Neural progenitor cell (in vitro differentiated cells): ENCODE results near the gene PRR16. TPM values are rescaled to one million over a fixed set of nuclear protein-coding genes. Genes with fewer than 3 reads are reported as not detected.

Experiments
- DNase-seq: peaks from one replicate; pipeline ENCODE4 v3.0.0-alpha.2; 2016; ENCODE audit warnings: low spot score
- H2AFZ ChIP-seq: fragments of 200-600 bp; sonication (generic); replicated peaks from 2 replicates; pipeline ENCODE4 v1.6.1; 2016; ENCODE audit warnings: antibody characterized with exemption
- H3F3A ChIP-seq: fragments of 200-600 bp; sonication (generic); 2 replicates; pipeline ENCODE4 v1.6.1; 2016; ENCODE audit warnings: antibody characterized with exemption, low read depth
- H3K27ac ChIP-seq: fragments of 200-600 bp; sonication (generic); 2 replicates; pipeline ENCODE4 v1.5.1; 2016; ENCODE audit warnings: mild to moderate bottlenecking
- H3K27me3 ChIP-seq: fragments of 200-600 bp; sonication (generic); 2 replicates; pipeline ENCODE4 v1.6.1; 2016; ENCODE audit warnings: mild to moderate bottlenecking, moderate library complexity
- H3K36me3 ChIP-seq: fragments of 200-600 bp; sonication (generic); 2 replicates; pipeline ENCODE4 v1.5.1; 2016
- H3K4me1 ChIP-seq: fragments of 200-600 bp; sonication (generic); 2 replicates; pipeline ENCODE4 v1.6.1; 2016; ENCODE audit warnings: mixed run types
- H3K4me2 ChIP-seq: fragments of 200-600 bp; sonication (generic); 2 replicates; pipeline ENCODE4 v1.6.1; 2016
- H3K4me3 ChIP-seq: fragments of 200-600 bp; sonication (generic); 2 replicates; pipeline ENCODE4 v1.5.1; 2016
- H3K79me2 ChIP-seq: fragments of 200-600 bp; sonication (generic); 2 replicates; pipeline ENCODE4 v1.6.1; 2016; ENCODE audit warnings: low read depth
- H3K9ac ChIP-seq: fragments of 200-600 bp; sonication (generic); 2 replicates; pipeline ENCODE4 v1.6.1; 2016
- H3K9me3 ChIP-seq: fragments of 200-600 bp; sonication (generic); 2 replicates; pipeline ENCODE4 v1.5.1; 2016; ENCODE audit warnings: low read depth
- H4K20me1 ChIP-seq: fragments of 200-600 bp; sonication (generic); 2 replicates; pipeline ENCODE4 v1.6.1; 2016; ENCODE audit warnings: low read depth
- H3K27ac Mint-ChIP-seq: 3 replicates; pipeline ENCODE4 v1.8.0; 2021; ENCODE audit warnings: mixed read lengths
- H3K27me3 Mint-ChIP-seq: 2 replicates; pipeline ENCODE4 v1.8.0; 2022; ENCODE audit warnings: low read depth, mild to moderate bottlenecking, inconsistent platforms, moderate library complexity, mixed read lengths; ENCODE audit not compliant: insufficient read depth
- H3K36me3 Mint-ChIP-seq: 3 replicates; pipeline ENCODE4 v1.8.0; 2021; ENCODE audit warnings: mixed read lengths
- H3K4me1 Mint-ChIP-seq: 3 replicates; pipeline ENCODE4 v1.8.0; 2021; ENCODE audit warnings: mixed read lengths
- H3K4me3 Mint-ChIP-seq: 3 replicates; pipeline ENCODE4 v1.8.0; 2021; ENCODE audit warnings: mild to moderate bottlenecking, moderate library complexity, mixed read lengths
- H3K9me3 Mint-ChIP-seq: 3 replicates; pipeline ENCODE4 v1.8.0; 2020; ENCODE audit warnings: mixed read lengths
- EZH2 ChIP-seq: fragments of 200-600 bp; sonication (generic); IDR thresholded peaks from 2 replicates; pipeline ENCODE4 v1.6.1; 2017; ENCODE audit warnings: antibody characterized with exemption, mild to moderate bottlenecking, moderate library complexity
- EZH2phosphoT487 ChIP-seq: fragments of 200-600 bp; sonication (generic); IDR thresholded peaks from 2 replicates; pipeline ENCODE4 v1.6.1; 2017; ENCODE audit warnings: antibody characterized with exemption
- total RNA-seq: library from RNA; depleted of rRNA; stranded (reverse); fragments of >200 nt; gene quantifications from 2 replicates; pipeline ENCODE4 v1.2.3, GENCODE V29; 2015; ENCODE audit warnings: low replicate concordance
- TF ChIP-seq, protein P1 (sequence below): fragments of 200-600 bp; sonication (generic); IDR thresholded peaks from 2 replicates; pipeline ENCODE4 v1.5.1; 2017; ENCODE audit warnings: antibody characterized with exemption, mild to moderate bottlenecking

Gene PRR16
- total RNA-seq, 1 donor from 2014 or later = not detected

DNA sequence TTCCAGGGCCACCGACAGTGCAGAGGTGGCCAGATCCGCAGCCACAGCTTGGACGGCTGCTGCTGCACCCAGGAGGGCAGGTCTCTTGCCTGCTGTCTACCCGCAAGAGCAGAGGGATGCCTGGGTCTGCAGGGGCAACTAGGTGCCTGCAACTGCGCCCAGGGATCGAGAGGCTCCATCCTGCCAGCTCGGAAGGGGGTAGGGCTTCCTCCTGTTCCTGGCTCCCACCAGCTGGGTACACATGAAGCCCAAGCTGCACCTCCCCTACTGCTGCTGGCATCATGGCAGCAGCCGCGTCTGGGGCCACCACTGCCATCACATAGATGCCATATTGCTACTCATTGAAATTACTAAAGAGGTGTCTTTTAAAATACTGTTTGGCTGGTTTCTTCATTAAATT, 12.7 kb upstream of the PRR16 start:
- no peak overlapping the region for H3K4me3 Mint-ChIP-seq

GRCh38 chr5:120452471-120452870, 11.6 kb upstream of the PRR16 start:
- TF ChIP-seq EZH2 = no peak
- no peak for TF ChIP-seq EZH2phosphoT487
- TF ChIP-seq, protein P1, sequence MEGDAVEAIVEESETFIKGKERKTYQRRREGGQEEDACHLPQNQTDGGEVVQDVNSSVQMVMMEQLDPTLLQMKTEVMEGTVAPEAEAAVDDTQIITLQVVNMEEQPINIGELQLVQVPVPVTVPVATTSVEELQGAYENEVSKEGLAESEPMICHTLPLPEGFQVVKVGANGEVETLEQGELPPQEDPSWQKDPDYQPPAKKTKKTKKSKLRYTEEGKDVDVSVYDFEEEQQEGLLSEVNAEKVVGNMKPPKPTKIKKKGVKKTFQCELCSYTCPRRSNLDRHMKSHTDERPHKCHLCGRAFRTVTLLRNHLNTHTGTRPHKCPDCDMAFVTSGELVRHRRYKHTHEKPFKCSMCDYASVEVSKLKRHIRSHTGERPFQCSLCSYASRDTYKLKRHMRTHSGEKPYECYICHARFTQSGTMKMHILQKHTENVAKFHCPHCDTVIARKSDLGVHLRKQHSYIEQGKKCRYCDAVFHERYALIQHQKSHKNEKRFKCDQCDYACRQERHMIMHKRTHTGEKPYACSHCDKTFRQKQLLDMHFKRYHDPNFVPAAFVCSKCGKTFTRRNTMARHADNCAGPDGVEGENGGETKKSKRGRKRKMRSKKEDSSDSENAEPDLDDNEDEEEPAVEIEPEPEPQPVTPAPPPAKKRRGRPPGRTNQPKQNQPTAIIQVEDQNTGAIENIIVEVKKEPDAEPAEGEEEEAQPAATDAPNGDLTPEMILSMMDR = no peak

More for the DNA sequence above, 12.7 kb upstream of the PRR16 start:
- Histone ChIP-seq H3K4me2 (no peak overlapping the region), H3K79me2 (no peaks in the 10 kb centered on the region), H3K4me3 (no peak overlapping the region), H3K27me3 (no peaks in the 10 kb centered on the region), H3K9ac (no peak overlapping the region), H3K9me3 (no peaks in the 10 kb centered on the region), H3K4me1 (peaks cover 10% of the 10 kb centered on the region), H4K20me1 (no peaks in the 10 kb centered on the region), H2AFZ (no peak overlapping the region), H3F3A (no peaks in the 10 kb centered on the region), H3K36me3 (no peaks in the 10 kb centered on the region), H3K27ac (no peak overlapping the region)
- no peaks in the 10 kb centered on the region for H3K36me3 Mint-ChIP-seq
- no peaks in the 10 kb centered on the region for H3K9me3 Mint-ChIP-seq
- H3K4me1 Mint-ChIP-seq = peaks cover 22% of the 10 kb centered on the region
- DNase-seq = no peak
- no peaks in the 10 kb centered on the region for H3K27me3 Mint-ChIP-seq
- H3K27ac Mint-ChIP-seq = no peak overlapping the region
- TF ChIP-seq EZH2 = no peak
- TF ChIP-seq, protein P1 = no peak
- TF ChIP-seq EZH2phosphoT487 = no peak

GRCh38 chr5:120454094-120454798, 9.9 kb upstream of the PRR16 start:
- Histone ChIP-seq H3K9me3 (no peaks in the 10 kb centered on the region), H4K20me1 (no peaks in the 10 kb centered on the region), H3K36me3 (no peaks in the 10 kb centered on the region), H3K9ac (no peak overlapping the region), H3K27me3 (no peaks in the 10 kb centered on the region), H3K27ac (no peak overlapping the region), H3K79me2 (no peaks in the 10 kb centered on the region), H3K4me3 (no peak overlapping the region), H3K4me1 (peaks cover 4% of the 10 kb centered on the region), H2AFZ (no peak overlapping the region), H3K4me2 (no peak overlapping the region), H3F3A (no peaks in the 10 kb centered on the region)
- no peak overlapping the region for H3K27ac Mint-ChIP-seq
- no peaks in the 10 kb centered on the region for H3K27me3 Mint-ChIP-seq
- DNase-seq = peak; percentile 42
- peaks cover 2% of the 10 kb centered on the region for H3K9me3 Mint-ChIP-seq
- TF ChIP-seq, protein P1 = no peak
- no peak overlapping the region for H3K4me3 Mint-ChIP-seq
- no peaks in the 10 kb centered on the region for H3K36me3 Mint-ChIP-seq
- H3K4me1 Mint-ChIP-seq = peaks cover 20% of the 10 kb centered on the region

More at GRCh38 chr5:120452471-120452870, 11.6 kb upstream of the PRR16 start:
- Histone ChIP-seq H3K9ac (no peak overlapping the region), H3F3A (no peaks in the 10 kb centered on the region), H3K4me1 (peaks cover 4% of the 10 kb centered on the region), H3K36me3 (no peaks in the 10 kb centered on the region), H3K79me2 (no peaks in the 10 kb centered on the region), H4K20me1 (no peaks in the 10 kb centered on the region), H2AFZ (no peak overlapping the region), H3K9me3 (no peaks in the 10 kb centered on the region), H3K4me2 (no peak overlapping the region), H3K27ac (no peak overlapping the region), H3K27me3 (no peaks in the 10 kb centered on the region), H3K4me3 (no peak overlapping the region)
- no peak overlapping the region for H3K27ac Mint-ChIP-seq
- H3K4me1 Mint-ChIP-seq = peaks cover 20% of the 10 kb centered on the region
- H3K4me3 Mint-ChIP-seq = no peak overlapping the region
- no peaks in the 10 kb centered on the region for H3K27me3 Mint-ChIP-seq
- DNase-seq = no peak
- H3K9me3 Mint-ChIP-seq = peaks cover 2% of the 10 kb centered on the region
- no peaks in the 10 kb centered on the region for H3K36me3 Mint-ChIP-seq
